ENCODE results near the gene DEFB126.
"Not testable (repeated sequence)": the region's sequence is repeated elsewhere in the genome, so short reads cannot be mapped to it uniquely, and the experiment has no call there.

DEFB126 gene

DNA sequence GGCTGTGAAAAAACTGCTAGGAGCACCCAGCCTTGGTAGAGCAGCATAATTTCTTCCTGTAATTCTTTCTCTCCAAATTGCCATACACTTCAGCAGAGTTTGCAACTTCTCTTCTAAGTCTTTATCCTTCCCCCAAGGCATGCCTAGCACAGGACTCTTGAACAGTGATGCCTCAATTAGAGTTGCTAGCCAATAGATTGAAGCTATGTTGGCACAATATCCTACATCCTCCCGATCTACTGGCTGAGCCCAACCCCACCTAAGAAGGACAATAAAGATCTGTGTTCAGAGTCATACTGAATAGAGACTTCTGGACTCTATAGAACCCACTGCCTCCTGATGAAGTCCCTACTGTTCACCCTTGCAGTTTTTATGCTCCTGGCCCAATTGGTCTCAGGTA is at the start of gene DEFB126:
TSS of gene DEFB126 (plus strand) at position 301 of the 400 bp plus-strand sequence. CDS start at position 340, 39 bp downstream.
- DNase-seq (ENCODE audit: low read depth) = no peak

GRCh38 chr20:93641-94040 is 48.7 kb upstream of the DEFB126 start:
- DNase-seq (ENCODE audit: low read depth) = no peak

DNA sequence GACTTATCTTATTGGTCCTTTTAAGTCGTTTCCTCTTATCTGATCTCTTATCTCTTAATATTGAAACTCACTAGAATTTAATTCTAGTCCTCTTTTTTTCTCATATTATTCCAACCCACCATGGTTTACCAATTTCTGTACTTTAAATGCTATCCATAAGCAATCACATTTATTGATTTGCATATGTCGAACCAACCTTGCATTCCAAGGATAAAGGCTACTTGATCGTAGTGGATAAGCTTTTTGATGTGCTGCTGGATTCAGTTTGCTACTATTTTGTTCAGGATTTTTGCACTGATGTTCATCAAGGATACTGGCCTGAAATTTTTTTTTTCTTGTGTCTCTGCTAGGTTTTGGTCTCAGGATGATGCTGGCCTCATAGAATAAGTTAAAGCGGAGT is 47.2 kb upstream of the DEFB126 start:
- no peak for DNase-seq (ENCODE audit: low read depth)

- DNase-seq (ENCODE audit: low read depth) = not testable (repeated sequence)
Measured at GRCh38 chr20:97691-98090, 44.7 kb upstream of the DEFB126 start.

- no peak for DNase-seq (ENCODE audit: low read depth)
Measured at GRCh38 chr20:101975-102374, 40.4 kb upstream of the DEFB126 start.

GRCh38 chr20:103456-103855 is 38.9 kb upstream of the DEFB126 start:
- DNase-seq (ENCODE audit: low read depth) = no peak

- DNase-seq (ENCODE audit: low read depth) = no peak
Measured at GRCh38 chr20:112396-112795, 30.0 kb upstream of the DEFB126 start.

DNA sequence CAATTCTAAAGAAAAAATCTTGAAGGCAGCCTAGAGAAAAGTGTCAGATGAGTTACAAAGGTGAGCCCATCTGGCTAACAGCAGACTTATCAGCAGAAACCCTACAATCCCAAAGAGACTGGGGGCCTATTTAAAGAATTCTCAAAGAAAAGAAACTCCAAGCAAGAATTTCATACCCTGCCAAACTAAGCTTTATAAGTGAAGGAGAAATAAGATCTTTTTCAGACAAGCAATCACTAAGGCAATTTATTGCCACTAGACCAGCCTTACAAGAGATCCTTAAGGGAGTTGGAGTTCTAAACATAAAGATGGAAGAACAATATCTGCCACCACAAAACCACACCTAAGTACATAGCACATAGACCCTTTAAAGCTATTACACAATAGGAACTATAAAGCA is 24.9 kb upstream of the DEFB126 start:
- no peak for DNase-seq (ENCODE audit: low read depth)

DNA sequence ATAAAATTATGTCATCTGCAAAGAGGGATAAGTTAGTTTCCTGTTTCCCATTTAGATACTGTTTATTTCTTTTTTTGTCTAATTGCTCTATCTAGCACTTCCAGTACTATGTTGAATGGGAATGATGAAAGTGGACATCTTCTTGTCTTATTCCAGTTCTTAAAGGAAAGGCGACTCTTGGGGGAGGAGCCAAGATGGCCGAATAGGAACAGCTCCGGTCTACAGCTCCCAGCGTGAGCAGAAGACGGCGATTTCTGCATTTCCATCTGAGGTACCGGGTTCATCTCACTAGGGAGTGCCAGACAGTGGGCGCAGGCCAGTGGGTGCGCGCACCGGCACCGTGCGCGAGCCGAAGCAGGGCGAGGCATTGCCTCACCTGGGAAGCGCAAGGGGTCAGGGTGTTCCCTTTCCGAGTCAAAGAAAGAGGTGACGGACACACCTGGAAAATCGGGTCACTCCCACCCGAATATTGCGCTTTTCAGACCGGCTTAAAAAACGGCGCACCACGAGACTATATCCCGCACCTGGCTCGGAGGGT is 12.5 kb upstream of the DEFB126 start:
- DNase-seq (ENCODE audit: low read depth) = not testable (repeated sequence)

- no peak for DNase-seq (ENCODE audit: low read depth)
Measured at GRCh38 chr20:137668-138490, 4.5 kb upstream of the DEFB126 start.

GRCh38 chr20:145877-146276 is 3.5 kb downstream of the DEFB126 start:
- no peak for DNase-seq (ENCODE audit: low read depth)

DNA sequence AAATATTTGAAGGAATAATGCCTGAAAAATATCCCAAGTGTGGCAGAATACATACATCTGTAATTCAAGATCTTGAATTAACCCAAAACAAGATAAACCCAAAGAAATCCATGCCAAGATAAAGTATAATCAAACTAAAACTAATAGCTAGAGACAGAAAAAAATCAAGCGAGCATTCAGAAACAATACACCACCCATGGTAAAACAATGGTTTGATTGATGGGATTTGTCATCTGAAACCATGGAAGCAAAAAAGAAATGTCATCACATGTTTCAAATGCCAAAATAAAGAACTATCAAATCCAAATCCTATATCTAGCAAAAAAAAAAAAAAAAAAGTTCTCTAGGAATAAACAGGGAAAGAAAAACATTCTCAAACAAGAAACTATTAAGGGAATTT is 9.7 kb downstream of the DEFB126 start:
- no peak for DNase-seq (ENCODE audit: low read depth)

DNA sequence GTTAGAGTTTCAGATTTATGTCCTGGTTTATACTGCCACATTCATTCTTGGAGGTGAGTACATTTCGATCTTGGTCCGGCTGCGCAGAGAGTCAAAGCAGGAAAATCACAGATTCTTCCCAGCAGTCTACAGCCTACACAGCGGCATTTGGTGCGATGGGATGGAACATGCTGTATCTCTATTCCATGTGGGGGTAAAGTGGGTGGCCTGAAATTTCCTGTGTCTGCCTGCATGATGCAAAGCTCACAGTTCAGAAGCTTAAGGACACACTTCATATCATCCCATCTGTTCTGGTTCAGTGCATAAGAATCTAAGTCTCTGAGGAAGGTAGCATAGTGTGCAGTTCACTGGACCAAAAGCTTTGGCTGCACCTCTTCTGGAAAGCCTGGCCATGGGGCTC is 14.8 kb downstream of the DEFB126 start, which contains the start of gene DEFB127:
TSS of gene DEFB127 (plus strand) at position 301 of the 400 bp plus-strand sequence. CDS start at position 392, 91 bp downstream.
- no peak for DNase-seq (ENCODE audit: low read depth)

DNA sequence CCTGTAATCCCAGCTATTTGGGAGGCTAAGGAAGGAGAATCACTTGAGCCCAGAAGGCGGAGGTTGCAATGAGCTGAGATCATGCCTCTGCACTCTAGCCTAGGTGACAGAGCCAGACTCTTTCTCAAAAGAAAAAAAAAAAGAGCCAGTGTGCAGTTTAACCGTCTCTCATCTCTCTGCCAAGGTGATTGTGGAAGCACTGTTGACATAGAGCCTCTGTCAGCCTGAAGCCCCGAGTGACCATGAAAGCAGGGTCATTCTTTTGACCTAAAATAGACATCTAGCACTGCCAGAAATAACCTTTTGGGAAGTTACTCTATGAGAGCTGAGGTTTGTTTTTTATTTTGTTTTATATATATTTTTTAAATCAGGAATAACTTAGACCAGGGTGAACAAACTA is 22.2 kb downstream of the DEFB126 start:
- no peak for DNase-seq (ENCODE audit: low read depth)

GRCh38 chr20:168876-169275 is 26.5 kb downstream of the DEFB126 start:
- no peak for DNase-seq (ENCODE audit: low read depth)

- DNase-seq (ENCODE audit: low read depth) = no peak
Measured at GRCh38 chr20:184288-184687, 41.9 kb downstream of the DEFB126 start.

DNA sequence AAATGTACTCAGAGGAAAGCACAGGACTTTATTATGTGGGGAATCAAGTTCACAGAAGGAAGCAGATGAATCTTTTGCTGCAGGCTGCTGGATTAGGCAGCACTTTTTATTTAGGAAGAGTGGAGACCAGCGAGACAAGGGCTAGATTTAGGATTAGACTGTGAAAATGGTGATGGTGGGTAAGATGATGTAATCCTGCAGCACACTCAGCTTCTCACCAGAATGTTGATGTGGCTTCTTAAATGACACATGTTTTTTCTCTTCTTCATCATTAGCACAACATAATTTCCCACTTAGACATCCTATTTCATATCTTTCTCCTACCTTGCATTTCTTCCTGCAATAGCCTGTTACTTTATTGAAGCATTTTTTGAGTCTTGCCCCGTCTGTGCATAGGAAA is 45.3 kb downstream of the DEFB126 start:
- no peak for DNase-seq (ENCODE audit: low read depth)

- no peak for DNase-seq (ENCODE audit: low read depth)
Measured at GRCh38 chr20:189611-190010, 47.2 kb downstream of the DEFB126 start, which contains the start of gene DEFB128. Gene DEFB128, minus strand, starts transcription at chr20:189711. Its CDS starts 88 bp downstream, at chr20:189623.
